Breast epithelium (tissue), 4 donors: ENCODE results near the gene COL6A1. TPM values are rescaled to one million over a fixed set of nuclear protein-coding genes. Genes with fewer than 3 reads are reported as not detected.

ENCODE experiments used
- DNase-seq, 2 donors: peaks; one replicate each; pipeline ENCODE4 v3.0.0-alpha.2; 2019; ENCODE audit warnings: low spot score in 2 of 2
- H3K27ac ChIP-seq, 2 donors: fragments of 200-600 bp; sonication (generic) in 1 of 2; one replicate each; pipeline ENCODE4 v1.5.1; 2016 to 2019; ENCODE audit warnings: mild to moderate bottlenecking in 1 of 2
- H3K27me3 ChIP-seq, 2 donors: fragments of 200-600 bp; sonication (generic) in 1 of 2; one replicate each; pipeline versions ENCODE4 v1.5.1 to v1.6.0; 2017 to 2019; ENCODE audit warnings: control low read depth in 1 of 2, mild to moderate bottlenecking in 1 of 2
- H3K36me3 ChIP-seq: fragments of 200-600 bp; one replicate; pipeline ENCODE4 v1.5.1; 2019
- H3K4me1 ChIP-seq, 2 donors: fragments of 200-600 bp; sonication (generic); one replicate each; pipeline ENCODE4 v1.5.1; 2016 to 2019; ENCODE audit warnings: control low read depth in 1 of 2
- H3K4me3 ChIP-seq, 3 donors: fragments of 200-600 bp; sonication (generic); 1 replicate in 2 of 3; 2 replicates in 1 of 3; pipeline ENCODE4 v1.5.1; 2016 to 2019; ENCODE audit warnings: mild to moderate bottlenecking in 3 of 3, moderate library complexity in 2 of 3
- H3K9me3 ChIP-seq, 2 donors: fragments of 200-600 bp; sonication (generic) in 1 of 2; one replicate each; pipeline ENCODE4 v1.5.1; 2016 to 2019; ENCODE audit warnings: control low read depth in 1 of 2
- CTCF ChIP-seq, 3 donors: fragments of 450-650 bp; IDR thresholded peaks; one replicate each; pipeline ENCODE4 v1.5.1; 2016 to 2017; ENCODE audit warnings: antibody characterized with exemption in 3 of 3, mild to moderate bottlenecking in 3 of 3, moderate library complexity in 3 of 3
- POLR2A ChIP-seq: fragments of 450-650 bp; IDR thresholded peaks from one replicate; pipeline ENCODE4 v1.6.1; 2016; ENCODE audit warnings: antibody characterized with exemption, mild to moderate bottlenecking, moderate library complexity
- POLR2AphosphoS5 ChIP-seq, 3 donors: sonication (generic); formaldehyde crosslinking; IDR thresholded peaks; one replicate each; pipeline ENCODE4 v1.6.1; 2017; ENCODE audit warnings: antibody characterized with exemption in 3 of 3
- intact Hi-C: fragments of 100-400 bp; cut with DNase I; formaldehyde crosslinking; loops from one replicate; pipeline ENCODE4 v1.15.1; 2023; ENCODE audit warnings: low total_unique reads
- total RNA-seq, 3 donors: library from RNA; depleted of rRNA; stranded (reverse); fragments of >200 nt; gene quantifications; one replicate each; pipeline ENCODE4 v1.1.0, GENCODE V29; 2016

Gene COL6A1
- total RNA-seq, 3 donors from 2014 or later: 137 to 527 (median 201) TPM

GRCh38 chr21:45994086-45994661, 12.6 kb downstream of the COL6A1 start:
- Histone ChIP-seq H3K27ac (peak overlapping the region; percentile 33 to 88), H3K4me3 (no peak overlapping the region), H3K27me3 (no peaks in the 10 kb centered on the region), H3K4me1 (no peaks in the 10 kb centered on the region), H3K36me3 (no peaks in the 10 kb centered on the region), H3K9me3 (no peaks in the 10 kb centered on the region)
- TF ChIP-seq CTCF (IDR thresholded peaks at IDR 0.05): no peak
- no peak for TF ChIP-seq POLR2AphosphoS5 (IDR thresholded peaks at IDR 0.05)
- no peak for TF ChIP-seq POLR2A
- intact Hi-C loops: loop anchor here (10.0 kb wide), 1 partner anchor 101 kb away; the partner anchor contains the start of gene COL6A2
- peak; percentile 12 to 42 for DNase-seq

GRCh38 chr21:45994759-45995685, 13.5 kb downstream of the COL6A1 start:
- Histone ChIP-seq H3K27ac (peak overlapping the region in 1 of 2 donors; percentile 88), H3K4me1 (no peaks in the 10 kb centered on the region), H3K27me3 (no peaks in the 10 kb centered on the region), H3K36me3 (no peaks in the 10 kb centered on the region), H3K4me3 (no peak overlapping the region), H3K9me3 (no peaks in the 10 kb centered on the region)
- TF ChIP-seq CTCF (IDR thresholded peaks at IDR 0.05) (no peak), POLR2AphosphoS5 (IDR thresholded peaks at IDR 0.05) (no peak), POLR2A (no peak)
- intact Hi-C loops: loop anchor here (10.0 kb wide), 1 partner anchor 100 kb away; the partner anchor contains the start of gene COL6A2
- peak; percentile 6 to 41 for DNase-seq

GRCh38 chr21:45995686-45996179, 14.2 kb downstream of the COL6A1 start:
- Histone ChIP-seq H3K36me3 (no peaks in the 10 kb centered on the region), H3K9me3 (no peaks in the 10 kb centered on the region), H3K27me3 (no peaks in the 10 kb centered on the region), H3K4me3 (no peak overlapping the region), H3K4me1 (no peaks in the 10 kb centered on the region), H3K27ac (peak overlapping the region in 1 of 2 donors; percentile 88)
- DNase-seq: peak; percentile 15 to 49
- intact Hi-C loops: loop anchor here (10.0 kb wide), 1 partner anchor 99 kb away; the partner anchor contains the start of gene COL6A2
- TF ChIP-seq POLR2AphosphoS5 (IDR thresholded peaks at IDR 0.05) (no peak), POLR2A (no peak), CTCF (IDR thresholded peaks at IDR 0.05) (no peak)

GRCh38 chr21:45996311-45997204, 15.0 kb downstream of the COL6A1 start:
- Histone ChIP-seq H3K27ac (peak overlapping the region in 1 of 2 donors; percentile 88), H3K27me3 (no peaks in the 10 kb centered on the region), H3K9me3 (no peaks in the 10 kb centered on the region), H3K36me3 (no peaks in the 10 kb centered on the region), H3K4me1 (no peaks in the 10 kb centered on the region), H3K4me3 (no peak overlapping the region)
- intact Hi-C loops: loop anchor here (1.0 to 10.0 kb wide), 2 partner anchors 42 to 98 kb away; partner anchors contain the start of gene COL6A2
- TF ChIP-seq CTCF (IDR thresholded peaks at IDR 0.05): no peak
- TF ChIP-seq POLR2AphosphoS5 (IDR thresholded peaks at IDR 0.05): no peak
- no peak for TF ChIP-seq POLR2A
- peak; percentile 6 to 46 for DNase-seq
